Activated CD4-positive, alpha-beta T cell treated with anti-CD3 and anti-CD28 coated beads, Interleukin-2, amount 50 U/mL, for 48 hours (primary cell): ENCODE data around the gene DCXR.

Experiments used
- DNase-seq, 2 experiments: peaks; one replicate each; pipeline ENCODE4 v3.0.0-alpha.2; 2020

Gene DCXR

DNA sequence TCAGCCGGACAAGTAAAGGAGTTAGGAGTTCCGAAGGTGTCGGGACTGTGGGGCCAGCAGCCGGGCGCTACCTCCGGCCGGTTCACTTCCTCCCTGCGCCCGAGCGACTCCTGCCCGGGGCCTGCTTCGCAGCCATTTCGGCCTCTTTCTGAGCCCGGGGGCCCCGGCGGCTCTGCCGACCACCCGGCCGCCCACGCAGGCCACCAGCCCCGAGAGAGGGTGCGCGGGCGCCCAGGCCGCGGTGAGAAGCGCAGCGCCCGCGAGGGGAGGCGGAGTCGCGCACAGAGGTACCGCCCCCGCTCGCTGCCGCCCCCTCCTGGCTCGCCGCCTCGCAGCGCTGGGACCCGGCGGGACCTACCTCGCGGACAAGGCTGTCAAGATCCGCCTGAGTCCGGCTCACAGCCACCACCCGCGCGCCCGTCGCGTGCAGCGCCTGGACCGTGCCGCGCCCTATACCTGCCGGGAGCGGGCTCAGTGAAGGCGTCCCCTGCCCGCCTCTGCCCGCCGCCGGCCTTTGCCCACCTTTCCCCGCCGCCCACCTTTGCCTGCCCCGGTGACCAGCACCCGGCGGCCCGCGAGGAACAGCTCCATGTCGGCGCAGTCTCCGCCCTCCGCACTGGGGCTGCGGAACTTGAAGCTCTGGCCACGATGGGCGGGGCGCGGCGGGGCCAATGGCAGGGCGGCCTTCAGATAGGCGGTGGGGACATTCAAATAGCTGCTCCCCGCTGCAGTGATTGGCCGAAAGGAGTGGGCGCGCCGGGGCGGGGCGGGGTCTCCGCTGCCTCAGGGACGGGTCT is at the start of gene DCXR:
Gene DCXR, minus strand, starts transcription at position 606 of the 797 bp plus-strand sequence. Its CDS starts 15 bp downstream, at position 591.
- peak; percentile 97 to 98 for DNase-seq

DNA sequence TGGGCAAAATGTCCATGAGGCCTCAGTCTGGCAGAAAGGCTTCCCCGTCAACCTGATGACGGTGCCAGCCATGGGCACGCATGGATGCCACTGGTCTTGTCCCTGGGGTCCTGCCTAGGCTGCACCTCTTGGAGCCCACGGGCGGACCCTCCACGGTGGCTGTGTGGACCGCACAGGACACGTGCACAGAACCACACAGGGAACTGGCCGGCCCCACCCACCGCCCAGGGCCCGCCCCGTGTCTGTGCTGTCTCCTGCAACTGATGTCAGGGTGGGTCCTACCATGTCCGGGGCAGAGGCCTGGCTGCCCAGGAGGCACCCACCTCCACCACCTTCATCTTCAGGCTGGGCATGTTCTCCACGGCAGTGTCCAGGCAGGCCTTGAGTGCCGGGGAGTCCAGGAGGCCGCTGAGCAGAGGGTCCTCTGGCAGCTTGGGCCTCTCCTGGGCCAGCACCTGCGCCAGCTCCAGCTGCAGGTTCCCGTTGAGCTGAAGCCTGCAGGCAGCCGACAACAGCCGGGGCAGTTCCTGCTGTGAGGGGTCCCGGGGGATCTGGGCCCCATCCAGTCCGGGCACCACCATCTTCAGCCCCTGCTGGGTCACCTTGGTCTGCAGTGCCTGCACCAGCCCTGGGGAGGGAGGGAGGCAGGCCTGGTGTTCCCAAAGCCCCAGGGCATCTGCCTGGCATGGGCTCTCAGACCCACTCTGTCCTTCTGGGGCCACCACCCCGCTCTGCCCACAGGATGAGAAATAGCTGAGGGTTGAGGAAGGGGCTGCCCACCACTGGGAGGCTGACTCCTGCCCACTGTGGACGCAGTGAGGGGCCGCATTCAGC is 48.7 kb upstream of the DCXR start:
- no peak for DNase-seq

DNA sequence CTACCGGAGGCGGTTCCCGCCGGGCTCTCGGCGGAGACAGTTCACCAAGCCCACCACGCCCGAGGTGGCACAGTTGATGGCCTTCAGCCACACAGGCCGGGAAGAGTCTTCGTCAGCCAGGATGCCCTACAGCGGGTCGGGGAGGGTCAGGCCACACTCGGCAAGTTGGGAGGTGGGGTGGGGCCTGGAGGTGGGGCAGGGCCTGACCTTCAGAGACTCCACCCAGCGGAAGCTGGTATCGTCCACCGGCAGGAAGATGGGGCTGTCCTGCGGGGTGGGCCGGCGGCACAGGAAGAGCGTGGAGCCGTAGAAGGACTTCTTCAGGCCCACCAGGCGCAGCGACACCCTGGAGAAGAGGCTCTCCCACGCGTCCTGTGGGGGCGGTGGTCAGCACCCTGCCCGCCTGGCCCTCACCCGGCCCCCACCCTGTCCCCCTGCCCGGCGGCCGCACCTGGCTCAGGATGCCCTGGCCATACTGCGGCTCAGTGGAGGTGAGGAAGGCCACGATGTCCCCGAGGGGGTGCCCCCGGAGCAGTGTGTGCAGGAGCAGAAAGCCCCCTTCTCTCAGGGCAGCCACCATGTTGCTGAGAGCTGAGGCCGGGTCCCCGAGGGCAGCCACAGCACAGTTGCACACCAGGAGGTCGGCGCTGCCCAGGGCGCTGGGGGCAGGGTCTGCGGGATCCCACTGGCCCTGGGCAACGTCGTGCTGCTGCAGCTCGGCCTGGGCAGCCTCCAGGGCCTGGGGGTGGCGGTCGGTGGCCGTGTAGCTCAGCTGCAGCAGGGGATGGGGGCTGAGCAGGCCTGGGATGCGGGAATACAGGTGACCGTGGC is 47.7 kb upstream of the DCXR start:
- DNase-seq: no peak

DNA sequence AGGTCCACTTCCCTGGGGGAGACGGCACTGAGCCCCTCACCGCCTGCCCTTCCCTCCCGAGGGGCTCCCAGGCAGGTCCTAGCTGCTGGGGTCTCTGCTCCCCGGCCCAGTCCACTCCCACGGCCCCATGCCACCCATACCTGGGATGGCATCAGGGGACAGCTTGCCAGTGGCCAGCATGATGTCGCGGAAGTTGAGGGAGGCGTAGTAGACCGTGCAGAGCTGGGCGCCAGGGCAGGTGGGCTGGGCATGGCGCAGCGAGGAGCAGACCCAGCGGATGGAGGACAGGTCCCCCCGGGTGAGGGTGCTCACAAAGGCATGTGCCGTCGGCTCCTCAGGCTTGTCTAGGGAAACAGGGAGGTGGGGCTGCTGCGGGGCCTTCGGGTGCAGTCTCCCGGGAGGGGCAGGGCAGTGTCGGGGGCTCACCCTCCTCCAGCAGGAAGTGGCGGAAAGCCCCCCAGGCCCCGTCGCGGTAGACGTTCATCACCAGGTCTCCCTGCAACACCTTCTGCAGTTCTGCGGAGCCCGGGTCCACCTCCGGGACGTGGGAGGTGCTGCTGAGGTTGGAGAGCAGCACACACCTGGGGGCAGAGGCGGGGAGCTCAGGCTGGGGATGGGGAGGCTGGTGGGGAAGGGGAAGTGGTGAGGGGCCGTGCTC is 47.0 kb upstream of the DCXR start:
- no peak for DNase-seq

DNA sequence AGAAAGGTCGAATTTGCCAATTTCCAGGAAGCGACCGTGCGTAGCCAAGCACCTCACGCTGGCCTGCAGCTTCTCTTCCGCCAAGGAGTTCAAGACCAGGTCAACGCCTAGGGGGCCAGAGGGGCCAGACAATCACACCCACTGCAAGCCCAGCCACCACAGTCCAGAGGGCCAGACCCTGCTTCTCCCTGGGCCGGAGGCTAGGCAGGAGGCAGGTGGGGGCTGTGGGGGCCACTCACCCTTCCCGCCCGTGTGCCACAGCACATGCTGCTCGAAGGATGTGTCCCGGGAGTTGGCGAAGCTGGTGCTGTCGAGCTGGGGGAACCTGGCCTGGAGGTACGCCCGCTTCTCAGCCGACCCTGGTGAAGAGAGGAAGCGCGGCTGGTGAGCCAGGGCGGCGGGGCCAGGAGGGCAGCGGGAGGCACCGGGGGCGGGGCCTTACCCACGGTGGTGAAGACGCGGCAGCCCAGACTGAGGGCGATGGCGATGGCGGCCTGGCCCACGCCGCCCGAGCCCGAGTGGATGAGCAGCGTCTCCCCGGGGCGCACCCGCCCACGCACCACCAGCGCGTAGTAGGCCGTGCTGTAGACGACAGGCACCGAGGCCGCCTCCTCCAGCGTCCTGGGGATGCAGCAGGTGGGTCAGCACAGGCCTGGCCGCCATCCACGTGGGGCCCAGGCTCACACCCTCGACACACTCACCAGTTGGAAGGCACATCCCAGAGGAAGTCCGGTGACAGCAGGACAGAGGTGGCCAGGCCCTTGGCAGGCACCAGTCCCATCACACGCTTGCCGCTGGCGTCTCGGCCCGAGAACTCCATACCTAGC is 46.2 kb upstream of the DCXR start:
- no peak for DNase-seq

DNA sequence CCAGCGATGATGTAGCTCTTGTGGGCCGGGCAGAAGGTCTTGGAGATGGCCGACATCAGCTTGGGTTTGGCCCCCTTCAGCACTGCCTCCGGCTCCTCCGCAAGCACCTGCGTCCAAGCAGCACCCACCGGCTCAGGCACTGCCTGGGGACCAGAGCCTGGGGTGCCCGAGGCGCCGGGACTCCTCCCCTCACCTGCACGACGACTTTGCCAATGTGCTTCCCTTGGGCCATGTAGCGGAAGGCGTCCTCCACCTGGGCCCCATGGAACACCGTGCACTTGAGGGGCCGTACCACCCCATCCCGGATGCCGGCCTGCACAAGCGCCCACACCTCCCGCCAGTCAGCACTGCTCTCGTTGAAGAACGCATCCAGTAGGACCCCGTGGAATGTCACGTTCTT is 45.5 kb upstream of the DCXR start:
- DNase-seq: no peak

DNA sequence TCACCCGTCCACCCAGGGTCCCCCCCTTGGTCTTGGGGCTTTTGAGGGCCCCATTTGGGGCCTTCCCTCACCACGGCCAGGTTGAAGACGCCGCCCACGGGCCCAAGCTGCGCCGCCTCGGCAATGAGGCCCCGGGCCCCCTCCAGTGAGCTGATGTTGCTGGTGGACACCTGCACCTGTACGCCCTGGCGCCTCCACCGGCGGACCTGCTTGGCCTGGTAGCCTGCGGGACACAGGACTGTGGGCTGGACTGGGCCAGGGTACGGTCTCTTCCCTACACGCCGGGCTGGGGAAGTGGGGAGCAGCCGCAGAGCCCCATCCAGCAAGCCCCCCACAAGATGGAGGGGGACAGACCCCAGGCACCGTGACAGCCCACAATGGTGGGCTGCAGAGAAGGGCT is 45.0 kb upstream of the DCXR start:
- DNase-seq: no peak

DNA sequence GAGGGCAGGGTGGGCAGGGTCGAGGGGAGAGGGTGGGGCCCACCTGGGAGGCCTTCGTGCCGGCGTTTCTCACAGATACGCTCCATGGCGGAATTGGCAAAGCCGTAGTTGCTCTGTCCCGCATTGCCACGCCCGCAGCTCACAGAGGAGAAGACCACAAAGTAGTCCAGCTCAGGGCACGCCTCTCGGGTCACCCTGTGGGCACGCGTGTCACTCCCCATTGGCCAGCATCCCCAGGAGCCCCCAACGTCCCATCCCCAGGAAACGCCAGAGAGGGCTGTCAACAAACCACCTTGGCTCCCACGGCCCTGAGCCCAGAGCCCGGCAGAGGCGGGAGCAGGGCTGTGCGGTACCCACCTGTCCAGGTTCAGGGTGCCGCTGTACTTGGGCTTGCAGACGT is 44.5 kb upstream of the DCXR start:
- no peak for DNase-seq

DNA sequence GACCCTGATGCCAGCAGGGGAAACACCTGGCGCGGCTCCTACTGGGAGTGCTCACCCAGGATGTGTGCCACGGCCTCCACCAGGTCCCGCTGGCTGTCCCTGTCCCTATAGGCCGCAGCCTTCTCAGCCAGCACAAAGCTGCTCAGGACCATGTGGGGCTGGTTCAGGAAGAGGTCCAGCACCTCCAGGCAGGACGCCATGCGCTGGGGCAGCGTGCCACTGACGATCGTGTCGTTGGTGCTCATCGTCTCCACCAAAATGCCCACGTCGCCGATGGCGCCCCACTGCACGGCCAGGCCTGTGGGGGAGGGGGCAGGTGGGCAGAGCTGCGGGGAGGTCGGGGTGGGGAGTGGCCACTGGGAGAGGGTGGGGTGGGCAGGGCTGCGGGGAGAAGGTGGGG is 44.0 kb upstream of the DCXR start:
- DNase-seq: no peak

DNA sequence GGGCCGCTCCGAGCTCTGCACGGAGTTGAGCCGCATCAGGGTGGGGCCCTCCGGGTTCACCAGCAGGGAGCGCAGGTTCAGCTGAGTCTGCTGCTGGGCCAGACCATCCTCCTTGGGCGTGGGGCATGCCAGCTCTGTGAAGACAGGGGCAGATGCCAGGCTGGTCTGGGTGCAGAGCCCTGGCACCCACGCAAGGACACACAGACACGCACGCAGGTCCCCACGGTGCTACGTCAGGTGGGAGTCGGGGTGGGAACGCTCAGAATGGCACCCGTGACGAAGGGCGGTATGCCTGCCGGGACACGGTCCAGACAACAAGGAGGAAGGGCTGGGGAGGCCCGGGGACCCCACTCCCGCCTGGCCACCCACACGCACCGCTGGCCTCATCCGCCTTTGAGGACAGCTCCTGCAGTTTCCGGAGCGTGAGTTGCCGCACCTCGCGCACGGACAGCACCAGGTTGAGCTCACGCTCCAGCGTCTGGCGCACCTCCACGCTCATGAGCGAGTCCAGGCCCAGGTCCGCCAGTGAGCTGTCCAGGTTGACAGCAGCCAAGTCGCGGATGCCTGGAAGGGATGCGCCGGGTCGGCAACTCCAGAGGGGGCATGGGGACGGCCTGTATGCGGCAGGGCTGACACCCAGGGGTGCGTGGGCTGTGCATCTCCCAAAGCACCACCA is 43.4 kb upstream of the DCXR start:
- no peak for DNase-seq

DNA sequence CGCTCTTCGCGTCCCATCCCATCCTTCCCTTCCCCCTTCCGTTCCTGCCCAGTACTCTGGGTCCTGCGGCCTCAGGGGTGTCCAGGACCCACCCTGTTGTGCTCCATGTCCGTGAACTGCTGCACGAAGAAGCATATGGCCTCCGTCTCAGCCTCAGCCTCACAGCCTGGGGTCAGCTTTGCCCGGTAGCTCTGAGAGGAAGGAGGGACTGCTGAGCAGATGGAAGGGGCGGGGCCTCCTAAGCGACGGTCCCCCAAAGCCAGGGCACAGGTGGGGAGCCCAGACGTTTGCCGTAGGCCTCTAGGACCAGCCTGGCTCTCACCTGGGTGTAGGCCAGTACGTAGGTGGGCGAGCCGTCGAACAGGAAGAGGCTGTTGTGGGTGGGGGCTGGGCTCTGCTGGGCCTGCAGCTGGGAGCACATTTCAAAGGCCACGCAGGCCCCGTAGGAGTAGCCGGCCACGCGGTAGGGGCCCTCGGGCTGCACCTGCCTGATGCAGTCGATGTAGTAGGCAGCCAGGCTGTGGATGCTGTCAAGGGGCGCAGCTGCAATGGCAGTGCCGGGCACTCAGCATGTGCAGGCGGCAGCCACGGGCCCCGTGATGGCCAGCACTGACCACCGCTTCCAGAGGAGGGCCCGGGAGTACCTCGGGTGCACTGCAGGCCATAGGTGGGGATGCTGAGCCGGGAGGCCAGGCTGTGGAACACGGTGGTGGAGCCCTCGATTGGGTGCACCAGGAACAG is 42.7 kb upstream of the DCXR start:
- DNase-seq: no peak

DNA sequence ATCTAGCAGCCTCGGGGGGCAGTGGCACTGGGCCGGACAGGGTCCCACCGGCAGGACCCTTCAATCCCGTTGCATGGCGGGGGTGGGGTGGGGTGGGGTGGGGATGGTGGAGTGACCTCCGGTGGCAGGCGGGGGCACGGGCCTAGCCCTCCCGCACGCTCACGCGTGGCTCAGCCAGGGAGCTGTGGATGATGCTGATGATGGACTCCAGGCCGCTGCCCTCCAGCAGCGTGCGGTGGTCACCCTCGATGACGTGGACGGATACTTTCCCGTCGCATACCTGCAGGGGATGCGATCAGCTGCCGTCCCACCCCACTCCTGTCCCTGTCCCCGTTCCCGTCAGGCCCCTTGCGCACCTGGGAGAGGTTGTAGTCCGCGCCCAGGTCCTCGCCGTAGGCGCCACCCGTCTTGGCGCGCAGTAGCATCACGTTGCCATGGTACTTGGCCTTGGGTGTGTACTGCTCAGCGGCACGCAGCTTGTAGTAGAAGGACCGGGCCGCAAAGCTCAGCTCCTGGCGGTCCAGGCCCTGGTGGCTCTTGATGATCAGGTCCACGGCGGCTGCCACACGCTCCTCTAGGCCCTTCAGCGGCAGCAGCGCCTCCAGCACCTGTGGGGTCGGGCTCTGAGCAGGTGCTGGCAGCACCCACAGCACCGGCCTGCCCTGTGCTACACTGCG is 41.6 kb upstream of the DCXR start:
- DNase-seq: no peak

DNA sequence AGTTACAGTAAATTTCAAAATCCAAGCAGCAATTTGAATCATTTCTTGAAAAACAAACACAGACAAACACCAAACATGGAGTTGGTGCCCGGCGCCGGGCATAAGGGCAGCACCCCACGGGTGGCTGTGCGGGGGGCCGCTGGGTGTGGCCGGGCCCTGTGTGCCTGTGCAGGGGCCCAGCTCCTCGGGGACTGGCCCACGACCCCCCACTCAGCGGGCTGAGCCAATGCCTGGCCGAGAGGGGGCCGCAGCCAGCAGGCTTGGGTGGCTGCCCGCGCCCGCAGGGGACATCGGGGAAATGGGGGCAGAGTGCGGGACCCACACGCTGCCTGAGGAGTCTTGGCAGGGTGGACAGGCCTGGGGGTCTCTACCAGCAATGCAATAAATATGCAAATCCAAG is 40.9 kb upstream of the DCXR start:
- no peak for DNase-seq

DNA sequence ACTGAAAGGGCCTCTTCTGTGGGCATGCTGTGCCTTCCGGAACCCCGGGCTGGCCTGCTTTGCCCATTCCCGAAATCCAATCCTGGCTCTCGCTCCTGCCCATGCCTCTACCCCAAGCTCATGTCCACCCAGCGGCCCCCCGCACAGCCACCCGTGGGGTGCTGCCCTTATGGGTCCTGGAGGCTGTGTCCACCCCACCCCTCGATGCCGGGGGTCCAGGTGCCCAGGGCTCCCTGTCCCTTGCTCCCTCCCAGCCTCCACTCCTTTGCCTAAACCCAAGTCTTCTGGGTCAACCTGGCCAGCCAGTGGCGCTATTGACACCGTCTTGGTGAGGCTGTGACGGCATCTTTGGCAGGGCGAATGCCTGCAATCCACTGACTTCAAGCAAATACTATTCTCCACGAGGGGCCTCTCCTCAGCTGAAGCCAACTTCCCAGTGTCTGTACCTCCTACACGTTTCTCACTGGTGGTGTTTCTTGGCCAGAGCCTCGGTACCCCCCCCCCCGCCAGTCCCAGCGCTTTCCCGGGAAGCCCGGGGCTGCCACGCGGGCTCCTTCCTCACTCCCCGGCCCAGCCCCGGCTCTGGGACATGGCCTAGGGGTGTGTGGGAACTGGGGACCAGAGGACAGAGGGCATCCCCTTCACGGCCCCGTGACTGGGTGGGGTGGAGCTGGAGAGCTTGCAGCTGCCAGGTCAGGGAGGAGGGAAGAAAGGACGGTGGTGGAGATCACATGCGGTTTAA is 40.3 kb upstream of the DCXR start:
- no peak for DNase-seq

DNA sequence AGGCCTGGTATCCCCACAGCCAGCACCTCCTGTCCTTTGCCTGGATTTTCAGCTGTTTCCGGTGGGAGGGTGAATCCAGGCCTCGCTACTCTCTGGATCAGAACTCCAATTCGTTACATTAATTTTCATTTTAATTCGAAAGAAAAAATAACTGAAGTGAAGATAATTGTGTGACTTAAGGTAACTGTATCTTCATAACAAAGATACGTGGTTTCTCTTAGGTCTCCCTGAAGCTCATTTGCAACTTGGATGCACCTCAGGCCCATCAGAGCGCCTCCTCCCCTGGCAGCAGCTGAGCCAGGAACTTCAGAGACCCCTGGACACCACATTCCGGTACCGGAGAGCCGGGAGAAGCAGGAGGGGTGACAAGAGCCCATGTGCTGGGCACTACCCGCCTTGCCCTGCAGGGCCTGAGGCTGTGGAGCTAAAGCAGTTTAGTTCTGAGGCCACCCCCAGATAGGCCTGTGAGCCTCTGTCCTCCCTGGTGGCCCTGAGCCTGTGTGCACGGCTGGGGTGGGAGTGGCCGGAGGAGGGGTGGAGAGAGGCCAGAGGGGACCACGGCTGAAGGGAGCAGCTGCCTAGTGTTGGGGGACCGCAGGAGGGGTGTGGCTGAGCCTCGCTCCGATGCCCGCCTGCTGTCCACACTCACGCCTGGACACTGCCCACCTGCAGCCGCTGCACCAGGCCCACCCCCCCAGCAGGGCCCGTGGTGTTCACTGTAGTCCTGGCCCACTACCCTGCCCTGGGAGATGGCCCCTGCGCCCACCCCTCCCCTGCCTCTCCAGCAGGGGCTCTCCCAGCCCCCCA is 39.5 kb upstream of the DCXR start:
- DNase-seq: no peak

DNA sequence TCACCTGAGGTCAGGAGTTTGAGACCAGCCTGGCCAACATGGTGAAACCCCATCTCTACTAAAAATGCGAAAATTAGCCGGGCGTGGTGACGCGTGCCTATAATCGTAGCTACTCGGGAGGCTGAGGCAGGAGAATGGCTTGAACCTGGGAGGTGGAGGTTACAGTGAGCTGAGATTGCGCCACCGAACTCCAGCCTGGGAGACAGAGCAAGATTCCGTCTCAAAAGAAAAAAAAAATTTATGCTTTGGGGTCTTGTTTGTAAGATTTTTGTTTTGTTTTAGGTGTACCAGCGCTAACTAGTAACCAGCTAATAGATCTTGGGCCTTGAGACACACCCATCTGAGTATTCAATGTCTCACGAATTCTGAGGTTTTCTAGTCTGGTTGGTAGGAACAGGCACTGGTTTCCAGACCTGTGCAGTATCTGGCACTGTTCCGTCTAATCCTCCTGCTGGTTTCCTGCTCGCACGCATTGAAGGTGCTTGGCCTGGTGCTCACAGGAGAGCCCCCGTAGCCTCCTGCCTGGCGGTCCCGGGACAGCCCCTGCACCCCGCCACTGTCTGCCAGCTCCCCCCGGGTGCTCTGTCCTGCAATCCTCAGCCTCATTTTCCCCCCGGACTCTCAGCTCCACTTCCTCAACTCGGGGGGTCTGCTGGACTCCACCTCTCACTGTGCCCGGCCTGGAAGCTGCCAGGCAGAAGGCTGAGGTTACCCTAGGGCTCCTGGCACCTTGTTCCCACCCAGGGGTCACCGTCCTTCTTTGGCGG is 38.7 kb upstream of the DCXR start:
- DNase-seq: no peak

DNA sequence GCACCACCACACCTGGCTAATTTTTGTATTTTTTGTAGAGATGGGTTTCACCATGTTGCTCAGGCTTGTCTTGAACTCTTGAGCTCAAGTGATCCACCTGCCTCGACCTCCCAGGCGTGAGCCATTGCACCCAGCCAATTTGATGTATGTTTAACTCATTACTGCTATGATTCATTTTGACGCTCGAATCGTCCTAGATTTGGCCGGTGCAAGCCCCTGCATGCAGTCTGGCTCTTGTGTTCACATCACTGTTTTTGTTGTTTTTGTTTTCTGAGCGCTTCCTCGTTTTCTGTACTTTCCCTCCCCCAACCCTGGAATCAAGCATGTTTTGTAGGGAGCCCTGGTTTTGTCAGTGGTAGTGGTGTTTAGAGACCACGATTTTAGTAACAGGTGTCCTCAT is 35.9 kb upstream of the DCXR start:
- DNase-seq: no peak

DNA sequence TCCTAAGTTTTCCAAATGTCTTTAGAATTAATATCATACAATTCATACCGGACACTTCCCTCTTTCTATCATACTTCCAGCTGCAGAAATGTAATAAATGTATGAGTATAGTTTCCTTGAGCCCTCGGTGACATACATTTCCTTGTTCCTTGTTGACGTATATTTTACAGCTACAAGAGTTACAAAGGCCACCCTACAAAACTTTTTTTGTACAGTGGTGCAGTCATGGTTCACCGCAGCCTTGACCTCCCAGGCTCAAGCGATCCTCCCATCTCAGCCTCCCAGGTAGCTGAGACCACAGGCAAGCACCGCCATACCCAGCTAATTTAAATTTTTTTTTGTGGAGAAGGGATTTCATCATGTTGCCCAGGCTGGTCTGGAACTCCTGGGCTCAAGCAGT is 35.3 kb upstream of the DCXR start:
- no peak for DNase-seq
